Bone marrow (tissue), 2 donors: ENCODE results near the gene CCDC15.
"Not testable (repeated sequence)": the region's sequence is repeated elsewhere in the genome, so short reads cannot be mapped to it uniquely, and the experiment has no call there.

Source experiments
- DNase-seq, 2 donors: peaks; one replicate each; lab custom pipeline; 2025; lab: John Stamatoyannopoulos, UW

CCDC15 gene

GRCh38 chr11:125001079-125001778, 47.2 kb downstream of the CCDC15 start:
- no peak for DNase-seq

- DNase-seq: no peak
Measured at GRCh38 chr11:125001849-125002248, 47.8 kb downstream of the CCDC15 start.

- no peak for DNase-seq
Measured at GRCh38 chr11:125005491-125005890, 51.5 kb downstream of the CCDC15 start.

GRCh38 chr11:125016413-125016812, 62.4 kb downstream of the CCDC15 start:
- DNase-seq: no peak

- no peak for DNase-seq
Measured at GRCh38 chr11:125020342-125020741, 66.3 kb downstream of the CCDC15 start.

GRCh38 chr11:125022551-125022950, 68.5 kb downstream of the CCDC15 start:
- DNase-seq: no peak

- no peak for DNase-seq
Measured at GRCh38 chr11:125025968-125026367, 72.0 kb downstream of the CCDC15 start.

GRCh38 chr11:125029431-125029830, 75.4 kb downstream of the CCDC15 start:
- DNase-seq: not testable (repeated sequence)

GRCh38 chr11:125036933-125037332, 82.9 kb downstream of the CCDC15 start:
- DNase-seq: peak in 1 of 2 donors; percentile 65

- no peak for DNase-seq
Measured at GRCh38 chr11:125049164-125049792, 95.3 kb downstream of the CCDC15 start.

- DNase-seq: no peak
Measured at GRCh38 chr11:125052047-125052446, 98.0 kb downstream of the CCDC15 start.

GRCh38 chr11:125053167-125053566, 99.2 kb downstream of the CCDC15 start:
- no peak for DNase-seq

- DNase-seq: no peak
Measured at GRCh38 chr11:125055107-125055715, 101.2 kb downstream of the CCDC15 start.

- DNase-seq: not testable (repeated sequence)
Measured at GRCh38 chr11:125056111-125056510, 102.1 kb downstream of the CCDC15 start.

GRCh38 chr11:125056931-125057692, 103.1 kb downstream of the CCDC15 start:
- no peak for DNase-seq

GRCh38 chr11:125057693-125058016, 103.7 kb downstream of the CCDC15 start:
- no peak for DNase-seq

GRCh38 chr11:125061281-125061680, 107.3 kb downstream of the CCDC15 start:
- DNase-seq: no peak

- DNase-seq: no peak
Measured at GRCh38 chr11:125062218-125062930, 108.4 kb downstream of the CCDC15 start.

GRCh38 chr11:125062931-125063428, 109.0 kb downstream of the CCDC15 start, which contains the start of gene SLC37A2:
Gene SLC37A2, plus strand, starts transcription at chr11:125063305. Its CDS starts 63 bp downstream, at chr11:125063368.
- DNase-seq: peak; percentile 10 to 44

- no peak for DNase-seq
Measured at GRCh38 chr11:125063429-125064043, 109.5 kb downstream of the CCDC15 start.

- no peak for DNase-seq
Measured at GRCh38 chr11:125064070-125064469, 110.1 kb downstream of the CCDC15 start.
